Choroid plexus epithelial cell (primary cell): ENCODE results near the gene HFE.

Experiments
- DNase-seq: peaks from one replicate; pipeline ENCODE4 v3.0.0-alpha.2; 2010; ENCODE audit warnings: low read depth
- H3K4me3 ChIP-seq: 2 replicates; pipeline ENCODE4 v1.5.1; 2011; ENCODE audit warnings: low read depth, mild to moderate bottlenecking, control low read depth, low read length, moderate library complexity
- TF ChIP-seq, protein P1 (sequence below): conservative IDR thresholded peaks from 2 replicates; pipeline ENCODE4 v1.5.1; 2011; ENCODE audit warnings: low read depth, mild to moderate bottlenecking, control low read depth, inconsistent platforms, low read length, moderate library complexity

The HFE gene

DNA sequence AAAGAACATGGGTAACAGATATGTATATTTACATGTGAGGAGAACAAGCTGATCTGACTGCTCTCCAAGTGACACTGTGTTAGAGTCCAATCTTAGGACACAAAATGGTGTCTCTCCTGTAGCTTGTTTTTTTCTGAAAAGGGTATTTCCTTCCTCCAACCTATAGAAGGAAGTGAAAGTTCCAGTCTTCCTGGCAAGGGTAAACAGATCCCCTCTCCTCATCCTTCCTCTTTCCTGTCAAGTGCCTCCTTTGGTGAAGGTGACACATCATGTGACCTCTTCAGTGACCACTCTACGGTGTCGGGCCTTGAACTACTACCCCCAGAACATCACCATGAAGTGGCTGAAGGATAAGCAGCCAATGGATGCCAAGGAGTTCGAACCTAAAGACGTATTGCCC is 5.2 kb downstream of the HFE start:
- DNase-seq, result no peak

DNA sequence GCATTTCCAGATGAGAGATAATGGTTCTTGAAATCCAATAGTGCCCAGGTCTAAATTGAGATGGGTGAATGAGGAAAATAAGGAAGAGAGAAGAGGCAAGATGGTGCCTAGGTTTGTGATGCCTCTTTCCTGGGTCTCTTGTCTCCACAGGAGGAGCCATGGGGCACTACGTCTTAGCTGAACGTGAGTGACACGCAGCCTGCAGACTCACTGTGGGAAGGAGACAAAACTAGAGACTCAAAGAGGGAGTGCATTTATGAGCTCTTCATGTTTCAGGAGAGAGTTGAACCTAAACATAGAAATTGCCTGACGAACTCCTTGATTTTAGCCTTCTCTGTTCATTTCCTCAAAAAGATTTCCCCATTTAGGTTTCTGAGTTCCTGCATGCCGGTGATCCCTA is 6.8 kb downstream of the HFE start:
- TF ChIP-seq, protein P1, sequence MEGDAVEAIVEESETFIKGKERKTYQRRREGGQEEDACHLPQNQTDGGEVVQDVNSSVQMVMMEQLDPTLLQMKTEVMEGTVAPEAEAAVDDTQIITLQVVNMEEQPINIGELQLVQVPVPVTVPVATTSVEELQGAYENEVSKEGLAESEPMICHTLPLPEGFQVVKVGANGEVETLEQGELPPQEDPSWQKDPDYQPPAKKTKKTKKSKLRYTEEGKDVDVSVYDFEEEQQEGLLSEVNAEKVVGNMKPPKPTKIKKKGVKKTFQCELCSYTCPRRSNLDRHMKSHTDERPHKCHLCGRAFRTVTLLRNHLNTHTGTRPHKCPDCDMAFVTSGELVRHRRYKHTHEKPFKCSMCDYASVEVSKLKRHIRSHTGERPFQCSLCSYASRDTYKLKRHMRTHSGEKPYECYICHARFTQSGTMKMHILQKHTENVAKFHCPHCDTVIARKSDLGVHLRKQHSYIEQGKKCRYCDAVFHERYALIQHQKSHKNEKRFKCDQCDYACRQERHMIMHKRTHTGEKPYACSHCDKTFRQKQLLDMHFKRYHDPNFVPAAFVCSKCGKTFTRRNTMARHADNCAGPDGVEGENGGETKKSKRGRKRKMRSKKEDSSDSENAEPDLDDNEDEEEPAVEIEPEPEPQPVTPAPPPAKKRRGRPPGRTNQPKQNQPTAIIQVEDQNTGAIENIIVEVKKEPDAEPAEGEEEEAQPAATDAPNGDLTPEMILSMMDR, result no peak

More for the DNA sequence above, 5.2 kb downstream of the HFE start:
- TF ChIP-seq, protein P1, result no peak
- H3K4me3 ChIP-seq, result no peak overlapping the region

DNA sequence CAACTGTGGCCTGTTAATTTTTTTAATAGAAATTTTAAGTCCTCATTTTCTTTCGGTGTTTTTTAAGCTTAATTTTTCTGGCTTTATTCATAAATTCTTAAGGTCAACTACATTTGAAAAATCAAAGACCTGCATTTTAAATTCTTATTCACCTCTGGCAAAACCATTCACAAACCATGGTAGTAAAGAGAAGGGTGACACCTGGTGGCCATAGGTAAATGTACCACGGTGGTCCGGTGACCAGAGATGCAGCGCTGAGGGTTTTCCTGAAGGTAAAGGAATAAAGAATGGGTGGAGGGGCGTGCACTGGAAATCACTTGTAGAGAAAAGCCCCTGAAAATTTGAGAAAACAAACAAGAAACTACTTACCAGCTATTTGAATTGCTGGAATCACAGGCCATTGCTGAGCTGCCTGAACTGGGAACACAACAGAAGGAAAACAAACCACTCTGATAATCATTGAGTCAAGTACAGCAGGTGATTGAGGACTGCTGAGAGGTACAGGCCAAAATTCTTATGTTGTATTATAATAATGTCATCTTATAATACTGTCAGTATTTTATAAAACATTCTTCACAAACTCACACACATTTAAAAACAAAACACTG is 10.1 kb downstream of the HFE start:
- TF ChIP-seq, protein P1, result peak; percentile 77
- no peak overlapping the region for H3K4me3 ChIP-seq
- peak; percentile 84 for DNase-seq

More for the DNA sequence above, 6.8 kb downstream of the HFE start:
- no peak overlapping the region for H3K4me3 ChIP-seq
- no peak for DNase-seq

DNA sequence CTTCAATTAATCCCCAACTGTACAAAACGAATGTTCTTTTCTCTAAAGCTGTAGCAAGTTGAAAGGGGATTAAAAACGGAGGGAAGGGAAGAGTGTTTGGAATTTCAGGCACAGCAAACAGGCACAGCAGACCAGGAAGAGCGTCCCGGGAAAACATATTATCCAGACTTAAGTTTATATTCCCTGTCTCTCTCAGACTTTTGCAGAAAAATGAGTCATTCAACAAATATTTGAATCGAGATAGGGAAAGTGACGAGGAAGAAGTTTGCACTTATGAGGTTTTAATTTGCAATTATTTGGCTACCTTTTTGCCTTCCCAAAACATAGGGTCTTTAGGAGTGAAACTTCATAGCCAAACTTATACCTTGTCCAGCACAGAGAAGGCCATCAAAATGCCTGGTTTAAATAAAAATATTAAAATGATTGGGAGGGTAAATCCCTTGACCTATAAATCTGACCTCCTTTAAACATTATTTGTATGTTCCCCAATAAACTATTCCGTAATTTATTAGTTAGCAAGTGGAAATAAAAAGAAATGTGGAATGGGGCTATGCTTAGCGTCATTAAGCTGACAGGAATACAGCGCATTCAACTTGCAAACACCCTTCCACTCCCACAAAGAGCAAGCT is 16.0 kb downstream of the HFE start:
- TF ChIP-seq, protein P1, result no peak
- H3K4me3 ChIP-seq, result peak overlapping the region; percentile 50
- peak; percentile 64 for DNase-seq

DNA sequence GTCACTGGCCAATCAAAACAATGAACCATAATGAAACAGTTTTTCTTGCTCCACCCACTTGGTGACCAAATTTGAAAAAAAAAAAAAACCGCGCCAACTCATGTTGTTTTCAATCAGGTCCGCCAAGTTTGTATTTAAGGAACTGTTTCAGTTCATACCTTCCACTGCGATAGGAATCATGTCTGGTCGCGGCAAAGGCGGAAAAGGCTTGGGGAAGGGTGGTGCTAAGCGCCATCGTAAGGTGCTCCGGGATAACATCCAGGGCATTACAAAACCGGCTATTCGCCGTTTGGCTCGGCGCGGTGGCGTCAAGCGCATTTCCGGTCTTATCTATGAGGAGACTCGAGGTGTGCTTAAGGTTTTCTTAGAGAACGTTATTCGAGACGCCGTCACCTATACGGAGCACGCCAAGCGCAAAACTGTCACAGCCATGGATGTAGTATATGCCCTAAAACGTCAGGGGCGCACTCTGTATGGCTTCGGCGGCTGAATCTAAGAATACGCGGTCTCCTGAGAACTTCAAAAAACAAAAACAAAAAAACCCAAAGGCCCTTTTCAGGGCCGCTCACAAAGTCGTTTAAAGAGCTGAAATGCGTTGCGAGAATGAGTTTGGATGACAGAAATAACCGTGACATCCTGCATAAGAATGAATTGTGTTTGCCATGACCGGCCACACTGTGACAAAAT is 16.7 kb downstream of the HFE start:
- peak overlapping the region; percentile 67 for H3K4me3 ChIP-seq
- peak; percentile 97 for DNase-seq
- TF ChIP-seq, protein P1, result peak; percentile 59

DNA sequence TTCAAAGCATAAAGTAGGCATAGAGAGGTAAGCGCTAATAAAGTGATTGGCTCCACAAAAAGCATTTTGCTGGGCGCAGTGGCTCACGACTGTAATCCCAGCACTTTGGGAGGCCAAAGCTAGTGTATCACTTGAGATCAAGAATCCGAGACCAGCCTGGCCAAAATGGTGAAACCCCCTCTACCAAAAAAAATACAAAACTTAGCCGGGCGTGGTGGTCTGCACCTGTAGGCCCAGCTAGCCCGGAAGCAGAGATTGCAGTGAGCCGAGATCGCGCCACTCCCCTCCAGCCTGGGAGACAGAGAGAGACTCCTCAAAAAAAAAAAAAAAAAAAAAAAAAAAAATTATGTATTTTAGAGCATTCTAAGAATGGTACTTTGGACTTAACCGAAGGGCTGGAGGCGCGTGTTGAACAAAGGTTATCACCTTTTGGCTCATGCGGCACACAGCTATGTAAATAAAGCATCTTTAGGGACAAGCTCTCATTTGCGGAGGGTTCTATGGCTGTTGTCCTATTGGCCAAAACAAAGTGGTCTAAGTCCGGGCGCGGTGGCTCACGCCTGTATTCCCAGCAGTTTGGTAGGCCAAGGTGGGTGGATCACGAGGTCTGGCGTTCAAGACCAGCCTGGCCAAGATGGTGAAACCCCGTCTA is 17.4 kb downstream of the HFE start:
- H3K4me3 ChIP-seq, result peak overlapping the region; percentile 67
- peak; percentile 3 for DNase-seq
- TF ChIP-seq, protein P1, result no peak
